ENCODE data around the gene ILKAP.

ILKAP gene

DNA sequence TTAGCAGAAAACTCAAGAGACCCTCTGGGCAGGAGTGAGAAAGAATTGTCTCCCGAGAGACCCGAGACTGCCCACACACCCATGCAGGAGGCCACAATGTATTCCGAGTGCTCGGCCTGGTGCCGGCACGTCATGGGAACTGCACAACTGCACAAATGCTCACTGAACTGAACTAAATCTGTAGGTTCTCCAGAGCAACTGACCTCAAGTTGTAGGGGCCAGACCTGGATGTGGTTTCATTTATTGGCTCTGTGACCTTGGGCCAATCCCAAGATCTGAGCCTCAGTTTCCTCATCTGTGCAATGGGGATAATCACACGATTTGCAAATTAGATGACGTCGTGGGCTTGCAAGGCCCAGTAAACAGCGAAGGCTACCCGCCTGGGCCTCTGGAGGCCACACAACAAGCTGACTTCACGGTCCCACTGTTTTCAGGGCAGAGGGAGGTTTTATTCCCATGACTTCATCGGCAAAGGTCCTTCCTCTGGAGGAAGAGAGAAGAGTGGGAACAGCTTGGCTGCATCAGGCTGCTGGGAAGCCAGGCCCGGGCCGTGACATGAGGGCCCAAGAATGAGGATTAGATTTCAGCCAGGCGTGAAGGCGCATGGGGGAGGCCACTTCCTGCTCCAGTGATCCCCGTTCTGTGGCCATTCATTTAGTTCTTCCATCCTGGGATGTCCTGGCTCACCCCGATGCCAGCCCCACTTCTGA lies 48.3 kb downstream of the ILKAP start:
- H3K9ac ChIP-seq (ENCODE audit: low read depth, low read length) = no peak overlapping the region
- H3K4me1 ChIP-seq (ENCODE audit: insufficient read depth, low read length) = no peaks in the 10 kb centered on the region
- no peak overlapping the region for H3K4me3 ChIP-seq (ENCODE audit: low read length)
- WGBS = 88% methylated on average over 19 of the region's 19 CpGs
- H3K36me3 ChIP-seq (ENCODE audit: insufficient read depth, low read length) = no peaks in the 10 kb centered on the region
- H3K27ac ChIP-seq (ENCODE audit: low read depth, low read length) = no peak overlapping the region
- H3K9me3 ChIP-seq (ENCODE audit: insufficient read depth, low read depth, low read length) = no peaks in the 10 kb centered on the region
- H3K27me3 ChIP-seq (ENCODE audit: insufficient read depth, low read length) = peaks cover 26% of the 10 kb centered on the region

DNA sequence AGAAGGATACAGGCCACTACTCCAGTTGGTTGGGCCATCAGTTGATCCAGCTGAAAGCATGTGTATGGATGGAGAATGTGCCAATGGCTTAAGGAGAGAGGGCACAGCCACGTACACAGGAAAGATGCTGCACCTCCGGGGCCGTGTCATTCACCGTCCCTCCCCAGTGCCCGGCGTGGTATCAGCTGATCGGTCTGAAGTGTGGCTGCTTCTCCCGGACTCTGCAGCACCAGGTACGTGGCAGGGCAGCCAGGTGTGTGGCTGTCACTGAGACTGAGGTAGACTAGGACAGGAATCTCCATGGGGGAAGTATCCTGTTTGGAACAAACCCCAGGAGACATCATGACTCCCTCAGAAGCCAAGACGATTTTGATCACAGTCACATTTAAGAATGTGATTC lies 48.9 kb downstream of the ILKAP start:
- Histone ChIP-seq H3K27me3 (ENCODE audit: insufficient read depth, low read length) (peaks cover 20% of the 10 kb centered on the region), H3K9me3 (ENCODE audit: insufficient read depth, low read depth, low read length) (no peaks in the 10 kb centered on the region), H3K27ac (ENCODE audit: low read depth, low read length) (no peak overlapping the region), H3K4me1 (ENCODE audit: insufficient read depth, low read length) (no peaks in the 10 kb centered on the region), H3K4me3 (ENCODE audit: low read length) (no peak overlapping the region), H3K36me3 (ENCODE audit: insufficient read depth, low read length) (no peaks in the 10 kb centered on the region), H3K9ac (ENCODE audit: low read depth, low read length) (no peak overlapping the region)
- 92% methylated on average over 10 of the region's 10 CpGs for WGBS

GRCh38 chr2:238152771-238153688 lies 50.5 kb downstream of the ILKAP start:
- Histone ChIP-seq H3K4me1 (ENCODE audit: insufficient read depth, low read length) (no peaks in the 10 kb centered on the region), H3K9me3 (ENCODE audit: insufficient read depth, low read depth, low read length) (no peaks in the 10 kb centered on the region), H3K9ac (ENCODE audit: low read depth, low read length) (no peak overlapping the region), H3K27ac (ENCODE audit: low read depth, low read length) (no peak overlapping the region), H3K36me3 (ENCODE audit: insufficient read depth, low read length) (no peaks in the 10 kb centered on the region), H3K27me3 (ENCODE audit: insufficient read depth, low read length) (peaks cover 8% of the 10 kb centered on the region), H3K4me3 (ENCODE audit: low read length) (no peak overlapping the region)
- 91% methylated on average over 22 of the region's 22 CpGs for WGBS

DNA sequence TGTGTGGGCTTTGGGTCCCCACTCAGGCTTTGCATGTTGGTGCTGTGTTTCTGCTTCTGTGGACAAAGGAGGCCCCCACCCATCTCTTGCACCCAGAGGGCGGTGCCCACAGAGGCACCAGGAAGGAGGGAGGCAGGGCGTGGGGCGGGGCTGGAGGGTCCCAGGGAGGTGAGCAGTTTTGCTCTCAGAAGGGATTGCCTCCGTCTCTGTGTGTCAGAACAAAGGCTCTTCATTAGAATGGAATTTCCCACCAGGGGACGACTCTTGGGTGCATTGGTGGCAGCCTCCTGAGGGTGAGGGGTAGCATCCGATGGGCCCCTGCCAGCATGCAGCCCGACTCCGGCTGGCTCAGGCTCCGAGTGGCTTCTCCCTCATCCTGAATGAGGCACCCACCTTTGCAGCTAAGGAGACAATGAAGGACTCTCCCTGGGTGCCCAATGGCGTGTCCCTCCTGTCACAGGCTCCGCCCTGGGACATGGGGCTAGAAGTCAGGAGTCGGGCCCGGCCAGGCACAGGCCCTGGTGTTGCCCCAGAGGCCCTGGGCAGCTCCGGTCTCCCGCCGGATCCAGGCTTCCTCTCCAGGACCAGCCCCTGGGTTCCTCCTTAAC lies 51.8 kb downstream of the ILKAP start:
- Histone ChIP-seq H3K27ac (ENCODE audit: low read depth, low read length) (no peak overlapping the region), H3K9ac (ENCODE audit: low read depth, low read length) (no peak overlapping the region), H3K4me1 (ENCODE audit: insufficient read depth, low read length) (no peaks in the 10 kb centered on the region), H3K36me3 (ENCODE audit: insufficient read depth, low read length) (no peaks in the 10 kb centered on the region), H3K4me3 (ENCODE audit: low read length) (no peak overlapping the region), H3K9me3 (ENCODE audit: insufficient read depth, low read depth, low read length) (no peaks in the 10 kb centered on the region), H3K27me3 (ENCODE audit: insufficient read depth, low read length) (no peaks in the 10 kb centered on the region)
- 73% methylated on average over 16 of the region's 16 CpGs for WGBS

- no peak overlapping the region for H3K9ac ChIP-seq (ENCODE audit: low read depth, low read length)
- H3K4me3 ChIP-seq (ENCODE audit: low read length) = no peak overlapping the region
- H3K9me3 ChIP-seq (ENCODE audit: insufficient read depth, low read depth, low read length) = no peaks in the 10 kb centered on the region
- H3K27ac ChIP-seq (ENCODE audit: low read depth, low read length) = no peak overlapping the region
- 87% methylated on average over 13 of the region's 13 CpGs for WGBS
- H3K36me3 ChIP-seq (ENCODE audit: insufficient read depth, low read length) = no peaks in the 10 kb centered on the region
- no peaks in the 10 kb centered on the region for H3K27me3 ChIP-seq (ENCODE audit: insufficient read depth, low read length)
- H3K4me1 ChIP-seq (ENCODE audit: insufficient read depth, low read length) = no peaks in the 10 kb centered on the region
Observed at GRCh38 chr2:238151205-238151604, 52.3 kb downstream of the ILKAP start.

- H3K9ac ChIP-seq (ENCODE audit: low read depth, low read length) = no peak overlapping the region
- H3K4me3 ChIP-seq (ENCODE audit: low read length) = no peak overlapping the region
- H3K9me3 ChIP-seq (ENCODE audit: insufficient read depth, low read depth, low read length) = no peaks in the 10 kb centered on the region
- H3K27ac ChIP-seq (ENCODE audit: low read depth, low read length) = no peak overlapping the region
- no peaks in the 10 kb centered on the region for H3K4me1 ChIP-seq (ENCODE audit: insufficient read depth, low read length)
- no peaks in the 10 kb centered on the region for H3K36me3 ChIP-seq (ENCODE audit: insufficient read depth, low read length)
- WGBS = 95% methylated on average over 25 of the region's 25 CpGs
- no peaks in the 10 kb centered on the region for H3K27me3 ChIP-seq (ENCODE audit: insufficient read depth, low read length)
Observed at GRCh38 chr2:238150686-238151085, 52.8 kb downstream of the ILKAP start.

GRCh38 chr2:238149841-238150572 lies 53.5 kb downstream of the ILKAP start:
- no peak overlapping the region for H3K9ac ChIP-seq (ENCODE audit: low read depth, low read length)
- WGBS = 90% methylated on average over 14 of the region's 14 CpGs

DNA sequence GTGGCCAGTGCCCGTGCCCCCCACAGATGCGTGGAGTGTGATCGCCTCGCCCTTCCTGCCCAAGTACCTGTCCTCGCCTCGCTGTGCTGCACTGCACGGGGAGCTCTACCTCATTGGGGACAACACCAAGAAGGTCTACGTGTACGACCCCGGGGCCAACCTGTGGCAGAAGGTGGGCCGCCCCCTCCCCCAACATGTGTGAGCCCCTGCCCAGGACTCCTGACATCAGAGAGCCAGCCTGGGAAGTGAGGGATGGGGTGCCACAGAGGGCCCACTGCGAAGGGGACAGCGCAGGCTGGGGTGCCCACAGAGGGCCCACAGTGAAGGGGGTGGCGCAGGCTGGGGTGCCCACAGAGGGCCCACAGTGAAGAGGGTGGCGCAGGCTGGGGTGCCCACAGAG lies 54.5 kb downstream of the ILKAP start:
- WGBS = 95% methylated on average over 15 of the region's 15 CpGs
- Histone ChIP-seq H3K27me3 (ENCODE audit: insufficient read depth, low read length) (no peaks in the 10 kb centered on the region), H3K4me3 (ENCODE audit: low read length) (no peak overlapping the region), H3K9ac (ENCODE audit: low read depth, low read length) (no peak overlapping the region), H3K36me3 (ENCODE audit: insufficient read depth, low read length) (no peaks in the 10 kb centered on the region), H3K27ac (ENCODE audit: low read depth, low read length) (no peak overlapping the region), H3K9me3 (ENCODE audit: insufficient read depth, low read depth, low read length) (no peaks in the 10 kb centered on the region), H3K4me1 (ENCODE audit: insufficient read depth, low read length) (no peaks in the 10 kb centered on the region)

More at GRCh38 chr2:238149841-238150572, 53.5 kb downstream of the ILKAP start:
- no peak overlapping the region for H3K27ac ChIP-seq (ENCODE audit: low read depth, low read length)
- no peaks in the 10 kb centered on the region for H3K4me1 ChIP-seq (ENCODE audit: insufficient read depth, low read length)
- no peaks in the 10 kb centered on the region for H3K27me3 ChIP-seq (ENCODE audit: insufficient read depth, low read length)
- no peaks in the 10 kb centered on the region for H3K36me3 ChIP-seq (ENCODE audit: insufficient read depth, low read length)
- no peak overlapping the region for H3K4me3 ChIP-seq (ENCODE audit: low read length)
- no peaks in the 10 kb centered on the region for H3K9me3 ChIP-seq (ENCODE audit: insufficient read depth, low read depth, low read length)

GRCh38 chr2:238146884-238147544 lies 56.5 kb downstream of the ILKAP start:
- Histone ChIP-seq H3K36me3 (ENCODE audit: insufficient read depth, low read length) (no peaks in the 10 kb centered on the region), H3K9ac (ENCODE audit: low read depth, low read length) (no peak overlapping the region), H3K27ac (ENCODE audit: low read depth, low read length) (no peak overlapping the region), H3K9me3 (ENCODE audit: insufficient read depth, low read depth, low read length) (no peaks in the 10 kb centered on the region), H3K4me3 (ENCODE audit: low read length) (no peak overlapping the region), H3K4me1 (ENCODE audit: insufficient read depth, low read length) (no peaks in the 10 kb centered on the region), H3K27me3 (ENCODE audit: insufficient read depth, low read length) (no peaks in the 10 kb centered on the region)
- 91% methylated on average over 13 of the region's 13 CpGs for WGBS

DNA sequence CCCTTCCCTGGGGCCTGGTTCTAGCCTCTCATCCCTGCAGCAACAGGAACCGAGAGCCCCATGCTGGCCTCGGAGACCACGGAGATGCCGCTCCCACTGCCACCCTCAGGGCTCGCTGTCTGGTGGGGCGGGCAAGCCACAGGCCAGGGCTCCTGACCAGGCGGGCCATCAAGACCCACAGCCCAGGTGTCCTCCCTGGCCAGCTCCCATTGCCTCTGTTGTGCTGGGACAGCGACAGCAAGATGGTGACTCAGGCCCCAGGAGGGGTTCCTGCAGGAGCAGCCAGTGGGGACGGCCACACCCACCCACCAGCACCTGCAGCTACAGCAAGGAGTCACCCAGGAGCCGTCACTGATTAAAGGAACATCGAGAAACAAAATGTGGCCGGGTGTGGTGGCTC lies 57.6 kb downstream of the ILKAP start:
- Histone ChIP-seq H3K27ac (ENCODE audit: low read depth, low read length) (no peak overlapping the region), H3K36me3 (ENCODE audit: insufficient read depth, low read length) (no peaks in the 10 kb centered on the region), H3K9me3 (ENCODE audit: insufficient read depth, low read depth, low read length) (no peaks in the 10 kb centered on the region), H3K4me1 (ENCODE audit: insufficient read depth, low read length) (no peaks in the 10 kb centered on the region), H3K4me3 (ENCODE audit: low read length) (no peak overlapping the region), H3K27me3 (ENCODE audit: insufficient read depth, low read length) (no peaks in the 10 kb centered on the region), H3K9ac (ENCODE audit: low read depth, low read length) (no peak overlapping the region)
- WGBS = 86% methylated on average over 12 of the region's 12 CpGs
